Activated CD4-positive, alpha-beta T cell treated with anti-CD3 and anti-CD28 coated beads for 4 hours (primary cell): ENCODE results near the gene ZNF324.
"Not testable (repeated sequence)": the region's sequence is repeated elsewhere in the genome, so short reads cannot be mapped to it uniquely, and the experiment has no call there.

ENCODE experiments used
- DNase-seq, 2 donors: peaks; one replicate each; pipeline ENCODE4 v3.0.0-alpha.2; 2020

Gene ZNF324

DNA sequence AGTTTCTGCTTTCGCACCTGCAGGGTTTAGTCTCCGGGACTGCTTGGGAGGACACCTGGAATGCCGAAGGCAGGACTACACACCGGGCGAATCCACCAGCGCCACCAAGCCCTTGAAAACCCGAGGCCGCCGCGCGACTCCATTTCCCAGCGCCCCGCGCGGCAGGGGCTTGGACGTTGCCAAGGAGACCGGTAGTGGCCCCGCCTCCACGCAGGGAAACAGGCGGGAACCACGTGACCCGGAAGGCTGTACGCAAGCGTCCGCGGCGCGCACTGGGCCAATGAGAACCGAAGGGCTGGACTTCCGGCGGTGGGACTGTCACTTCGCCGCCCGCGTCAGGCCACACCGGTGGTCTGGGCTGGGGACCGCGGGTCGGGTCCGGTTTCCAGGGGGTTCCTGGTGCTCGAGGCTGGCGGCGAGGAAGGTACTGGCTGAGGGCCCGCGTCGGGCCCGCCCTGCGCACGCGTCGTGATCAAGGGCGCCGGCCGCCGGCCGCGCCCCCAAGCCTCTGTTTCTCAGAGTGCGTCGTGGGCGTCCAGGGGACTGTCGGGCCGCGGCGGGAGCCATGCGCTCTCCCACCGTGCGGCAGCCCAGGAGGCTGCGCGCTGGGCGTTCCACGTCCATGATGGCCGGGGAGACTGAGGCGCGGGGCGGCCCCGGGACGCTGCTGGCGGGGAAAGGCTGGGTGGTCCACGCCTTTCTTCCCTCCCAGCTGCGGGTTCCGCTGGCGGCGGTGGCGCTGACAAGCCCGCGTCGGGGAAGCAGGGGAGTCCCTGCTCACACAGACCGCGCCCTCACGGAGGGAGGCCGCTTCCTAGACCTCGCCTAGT lies at the start of gene ZNF324:
TSS of gene ZNF324 (plus strand) at position 321 of the 830 bp plus-strand sequence. CDS start 2,106 bp downstream, outside the sequence.
- peak; percentile 97 for DNase-seq

DNA sequence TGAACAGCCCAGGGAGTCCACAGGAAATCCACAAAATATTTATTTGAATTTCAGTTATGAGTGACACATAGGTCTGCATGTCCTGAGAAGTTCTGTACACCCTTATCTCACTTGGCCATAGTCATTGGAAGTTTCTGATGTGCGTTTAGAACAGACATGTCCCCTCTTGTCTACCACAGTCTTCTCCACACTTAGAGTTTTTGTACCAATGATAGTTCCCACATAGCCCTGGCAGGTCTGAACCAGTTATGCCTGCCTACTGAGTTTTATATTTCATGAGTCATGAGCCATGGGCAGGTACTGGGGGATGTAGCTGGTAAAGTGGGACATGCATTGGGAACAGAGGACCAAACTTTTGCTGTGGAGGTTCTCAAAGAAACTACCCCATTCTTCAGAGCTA lies 38.3 kb upstream of the ZNF324 start:
- DNase-seq, result no peak

DNA sequence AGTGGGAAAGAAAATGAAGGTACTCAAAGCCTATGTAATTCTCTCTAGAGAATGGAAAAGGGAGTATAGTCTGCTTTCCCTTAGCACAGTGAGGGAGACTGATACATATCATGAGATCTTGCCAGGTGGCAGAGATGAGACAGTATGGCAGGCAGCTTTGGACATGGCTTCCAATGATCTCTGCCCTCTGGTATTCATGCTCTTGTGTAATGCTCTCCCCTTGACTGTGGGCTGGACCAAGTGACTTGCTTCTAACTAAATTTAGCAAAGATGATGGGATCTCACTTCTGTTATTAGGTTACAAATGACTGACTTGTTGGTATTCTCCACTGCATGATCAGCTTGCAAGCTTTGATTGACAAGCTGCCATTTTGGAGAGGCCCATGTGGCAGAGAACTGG lies 37.1 kb upstream of the ZNF324 start:
- DNase-seq, result no peak

DNA sequence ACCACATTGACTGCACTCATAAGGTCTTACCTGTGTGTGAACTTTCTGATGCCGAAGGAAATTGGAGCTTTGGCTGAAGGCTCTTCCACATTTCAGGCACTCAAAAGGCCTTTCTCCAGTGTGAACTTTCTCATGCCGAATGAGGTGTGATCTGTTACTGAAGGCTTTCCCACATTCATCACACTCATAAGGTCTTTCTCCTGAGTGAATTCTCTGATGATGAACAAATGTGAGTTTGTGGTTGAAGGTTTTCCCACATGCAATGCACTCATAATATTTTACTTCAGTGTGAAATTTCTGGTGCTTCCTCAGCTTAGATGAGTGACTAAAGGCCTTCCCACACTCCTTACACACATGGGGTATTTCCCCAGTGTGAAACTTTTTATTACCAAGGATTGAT lies 32.7 kb upstream of the ZNF324 start:
- no peak for DNase-seq

DNA sequence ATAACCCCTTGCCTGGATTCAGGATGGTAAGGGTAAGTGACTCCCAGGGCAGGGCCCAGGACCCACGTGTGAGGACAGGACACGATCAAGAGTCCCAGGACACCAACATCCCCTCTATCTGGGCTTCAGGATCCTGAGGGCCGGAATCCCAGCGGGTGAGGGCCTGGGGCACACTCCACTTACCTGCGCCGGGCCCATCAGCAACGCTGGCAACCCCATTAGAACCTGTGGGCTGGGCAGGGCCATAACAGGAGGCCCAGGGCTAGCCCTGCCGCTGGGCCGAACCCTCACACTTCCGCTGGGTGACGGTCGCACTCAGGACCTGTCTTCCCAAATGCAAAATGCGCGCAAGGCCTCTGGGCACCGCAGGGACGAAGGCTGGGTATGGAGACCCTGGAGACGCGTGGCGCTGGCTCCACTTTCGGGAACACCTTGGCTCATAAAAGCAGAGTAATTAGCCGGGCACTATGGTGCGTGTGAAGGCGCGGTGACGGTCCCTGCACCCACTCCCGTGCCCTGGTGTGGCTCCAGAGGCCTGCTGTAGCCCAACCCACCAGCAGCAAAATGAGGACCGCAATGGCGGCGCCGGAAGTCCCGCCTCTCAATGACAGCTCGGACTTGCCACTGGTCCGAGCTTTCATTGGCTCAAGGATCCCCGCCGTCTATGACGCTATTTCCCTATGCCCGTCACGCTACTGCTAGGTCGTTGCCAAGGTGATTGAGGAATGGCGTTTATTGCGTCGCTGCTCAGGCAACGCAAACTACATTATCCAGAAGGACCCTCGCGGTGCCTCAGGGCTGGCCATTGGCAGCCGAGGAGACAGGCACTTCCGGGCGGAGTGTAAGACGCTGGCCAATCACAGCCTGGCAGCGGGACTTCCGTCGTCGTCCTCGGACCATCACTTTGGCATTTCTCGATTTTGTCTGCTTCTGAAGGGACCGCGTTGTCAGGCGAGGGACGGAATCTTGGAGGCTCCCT lies 27.0 kb upstream of the ZNF324 start, which contains the start of gene ZNF132:
TSS of gene ZNF132 (minus strand) at position 578 of the 979 bp plus-strand sequence. CDS start at position 246, 332 bp downstream.
- peak; percentile 92 to 94 for DNase-seq

DNA sequence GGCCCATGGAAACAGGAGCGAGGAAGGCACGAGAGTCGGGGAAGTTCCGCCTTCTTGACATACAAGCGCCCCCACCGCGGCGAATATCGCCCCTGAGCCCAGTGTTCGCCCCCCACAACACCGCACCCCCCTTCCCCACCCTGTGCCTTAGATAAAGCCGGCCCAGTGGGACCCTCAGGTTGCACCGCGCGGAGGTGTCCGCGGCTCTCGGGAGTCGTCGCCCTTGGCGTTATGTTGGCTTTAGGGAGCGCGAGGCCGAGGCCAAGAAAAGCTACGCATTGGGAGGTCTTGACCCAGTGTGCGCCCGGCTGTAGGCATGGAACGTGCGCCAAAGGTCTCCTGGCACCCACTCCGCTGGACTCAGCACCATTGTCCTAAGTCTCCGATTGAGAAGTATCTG lies 26.3 kb upstream of the ZNF324 start:
- no peak for DNase-seq

DNA sequence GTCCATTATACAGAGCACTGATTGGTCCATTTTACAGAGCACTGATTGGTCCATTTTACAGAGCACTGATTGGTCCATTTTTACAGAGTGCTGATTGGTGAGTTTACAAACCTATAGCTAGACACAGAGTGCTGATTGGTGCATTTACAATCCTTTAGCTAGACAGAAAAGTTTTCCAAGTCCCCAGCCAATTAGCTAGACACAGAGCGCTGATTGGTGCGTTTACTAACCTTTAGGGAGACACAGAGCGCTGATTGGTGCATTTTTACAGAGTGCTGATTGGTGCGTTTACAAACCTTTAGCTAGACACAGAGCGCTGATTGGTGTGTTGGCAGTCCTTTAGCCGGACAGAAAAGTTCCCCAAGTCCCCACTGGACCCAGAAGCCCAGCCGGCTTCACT lies 23.9 kb upstream of the ZNF324 start:
- not testable (repeated sequence) for DNase-seq

DNA sequence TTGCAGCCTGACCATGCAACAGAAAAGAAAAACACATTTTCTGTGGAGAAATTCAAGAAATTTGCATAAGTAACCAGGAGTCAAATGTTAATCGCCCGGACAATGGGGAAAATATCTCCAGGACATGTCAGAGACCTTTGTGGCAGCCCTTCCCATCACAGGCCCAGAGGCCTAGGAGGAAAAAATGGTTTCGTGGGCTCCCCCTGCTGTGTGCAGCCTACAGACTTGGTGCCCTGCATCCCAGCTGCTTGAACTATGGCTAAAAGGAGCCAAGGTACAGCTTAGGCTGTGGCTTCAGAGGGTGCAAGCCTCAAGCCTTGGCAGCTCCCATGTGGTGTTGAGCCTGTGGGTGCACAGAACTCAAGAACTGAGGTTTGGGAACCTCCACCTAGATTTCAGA lies 18.0 kb upstream of the ZNF324 start:
- DNase-seq, result not testable (repeated sequence)

DNA sequence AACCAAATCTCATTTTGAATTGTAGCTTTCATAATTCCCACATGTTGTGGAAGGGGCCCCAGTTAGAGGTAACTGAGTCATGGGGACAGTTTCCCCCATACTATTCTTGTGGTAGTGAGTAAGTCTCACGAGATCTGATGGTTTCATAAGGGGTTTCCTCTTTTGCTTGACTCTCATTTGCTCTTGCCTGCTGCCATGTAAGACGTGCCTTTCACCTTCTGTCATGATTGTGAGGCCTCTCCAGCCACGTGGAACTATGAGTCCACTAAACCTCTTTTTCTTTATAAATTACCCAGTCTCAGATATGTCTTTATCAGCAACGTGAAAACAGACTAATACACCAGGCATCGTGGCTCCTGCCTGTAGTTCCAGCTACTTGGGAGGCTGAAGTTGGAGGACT lies 16.9 kb upstream of the ZNF324 start:
- DNase-seq, result not testable (repeated sequence)

DNA sequence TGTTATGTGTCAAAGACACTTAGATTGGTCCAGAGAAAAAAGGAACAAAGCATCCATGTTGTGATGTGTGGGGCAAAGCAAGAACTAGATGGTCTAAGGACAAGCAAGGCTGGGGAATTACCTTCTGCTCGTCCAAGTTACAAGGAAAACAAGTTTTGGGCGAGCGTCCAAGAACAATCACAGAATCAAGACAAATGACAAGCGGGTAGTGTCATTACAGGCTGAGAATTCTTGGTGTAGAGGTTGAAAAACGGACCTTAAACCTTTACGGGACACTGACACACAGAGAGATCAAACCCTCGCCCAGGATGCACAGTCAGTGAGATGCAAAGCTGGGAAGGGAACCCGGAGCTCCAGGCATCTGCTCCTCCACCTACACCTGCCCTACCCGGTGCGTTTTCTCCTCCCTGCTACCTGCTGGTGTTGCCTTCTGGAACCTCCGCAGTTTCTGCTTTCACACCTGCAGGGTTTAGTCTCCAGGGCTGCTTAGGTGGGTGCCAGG lies 16.0 kb upstream of the ZNF324 start:
- DNase-seq, result no peak

DNA sequence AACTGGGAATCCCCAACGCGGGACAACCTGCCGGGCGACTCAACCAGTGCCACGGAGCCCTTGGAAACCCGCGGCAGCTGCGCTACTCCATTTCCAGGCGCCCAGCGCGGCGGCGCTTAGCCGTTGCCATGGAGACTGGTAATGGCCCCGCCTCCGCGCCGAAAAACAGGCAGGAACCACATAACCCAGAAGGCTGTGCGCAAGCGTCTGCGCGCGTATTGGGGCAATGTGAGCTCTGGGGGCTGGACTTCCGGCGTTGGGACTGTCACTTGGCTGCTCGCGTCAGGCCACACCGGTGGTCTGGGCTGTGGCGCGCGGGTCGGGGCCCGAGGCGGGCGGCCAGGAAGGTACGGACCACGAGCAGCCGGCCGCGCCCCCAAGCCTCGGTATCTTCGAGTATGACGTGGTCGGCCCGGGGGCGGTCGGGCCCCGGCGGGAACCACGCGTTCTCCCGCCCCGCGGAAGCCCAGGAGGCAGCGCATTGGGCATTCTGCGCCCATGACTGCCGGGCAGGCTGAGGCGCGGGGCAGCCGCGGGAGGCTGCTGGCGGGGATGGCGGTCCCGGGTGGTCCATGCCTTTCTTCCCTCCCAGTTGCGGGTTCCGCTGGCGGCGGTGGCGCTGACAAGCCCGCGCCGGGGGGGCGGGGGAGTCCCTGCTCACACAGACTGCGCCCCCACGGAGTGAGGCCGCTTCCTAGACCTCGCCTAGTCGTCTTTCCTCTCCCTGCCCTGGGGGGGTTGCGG lies 15.3 kb upstream of the ZNF324 start, which contains the start of gene ZNF324B:
TSS of gene ZNF324B (plus strand) at position 265 of the 744 bp plus-strand sequence. CDS start 2,080 bp downstream, outside the sequence.
- DNase-seq, result peak; percentile 95 to 96

DNA sequence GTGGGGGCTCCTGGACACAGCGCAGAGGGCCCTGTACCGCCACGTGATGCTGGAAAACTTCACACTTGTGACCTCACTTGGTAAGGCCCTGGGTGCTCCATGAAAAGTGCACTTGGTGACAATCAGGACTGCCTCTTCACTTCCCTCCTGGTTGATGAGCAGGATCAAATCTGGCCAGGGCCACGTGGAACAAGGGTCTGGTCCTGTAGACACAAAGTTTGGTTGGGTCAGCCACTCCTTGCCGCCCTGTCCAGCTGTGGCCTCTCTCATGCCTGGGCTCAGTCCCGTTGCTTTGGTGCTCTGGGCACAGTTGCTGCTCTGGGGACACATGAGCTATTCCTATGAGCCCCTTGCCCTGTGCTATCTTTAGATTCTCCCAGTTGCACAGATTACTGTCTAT lies 13.1 kb upstream of the ZNF324 start:
- no peak for DNase-seq

DNA sequence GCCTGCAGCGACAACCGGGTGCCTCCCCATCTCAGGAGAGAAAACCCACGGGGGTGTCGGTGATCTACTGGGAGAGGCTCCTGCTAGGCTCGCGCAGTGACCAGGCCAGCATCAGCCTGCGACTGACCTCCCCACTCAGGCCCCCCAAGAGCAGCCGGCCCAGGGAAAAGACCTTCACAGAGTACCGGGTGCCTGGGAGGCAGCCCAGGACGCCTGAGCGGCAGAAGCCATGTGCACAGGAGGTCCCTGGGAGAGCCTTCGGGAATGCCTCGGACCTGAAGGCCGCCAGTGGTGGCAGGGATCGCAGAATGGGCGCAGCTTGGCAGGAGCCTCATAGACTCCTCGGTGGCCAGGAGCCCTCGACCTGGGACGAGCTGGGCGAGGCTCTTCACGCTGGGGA lies 11.6 kb upstream of the ZNF324 start:
- DNase-seq, result no peak

DNA sequence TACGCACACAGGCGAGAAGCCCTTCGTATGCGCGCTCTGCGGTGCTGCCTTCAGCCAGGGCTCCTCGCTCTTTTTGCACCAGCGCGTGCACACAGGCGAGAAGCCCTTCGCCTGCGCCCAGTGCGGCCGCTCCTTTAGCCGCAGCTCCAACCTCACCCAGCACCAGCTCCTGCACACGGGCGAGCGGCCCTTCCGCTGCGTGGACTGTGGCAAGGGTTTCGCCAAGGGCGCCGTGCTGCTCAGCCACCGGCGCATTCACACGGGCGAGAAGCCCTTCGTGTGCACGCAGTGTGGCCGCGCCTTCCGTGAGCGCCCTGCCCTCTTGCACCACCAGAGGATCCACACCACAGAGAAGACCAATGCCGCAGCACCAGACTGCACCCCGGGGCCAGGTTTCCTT lies 10.8 kb upstream of the ZNF324 start:
- DNase-seq, result no peak

DNA sequence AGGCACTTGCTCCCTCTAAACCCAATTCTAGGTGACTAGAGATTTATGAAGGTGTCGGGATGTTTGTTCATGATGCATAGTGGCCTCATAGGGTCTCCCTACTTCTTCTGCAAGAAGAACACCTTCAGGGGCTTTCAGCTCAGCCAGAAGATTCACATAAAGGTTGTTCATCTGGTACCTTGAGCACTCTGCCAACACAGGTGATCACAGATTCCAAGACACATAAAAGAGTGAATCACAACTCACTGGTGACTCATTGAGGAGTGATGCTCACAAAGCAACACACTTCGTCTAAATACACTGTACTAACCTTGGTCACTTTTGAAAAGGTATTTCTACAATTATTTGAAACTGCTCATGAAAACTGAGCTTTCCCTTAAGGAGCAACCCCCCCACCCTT lies 6.8 kb upstream of the ZNF324 start:
- no peak for DNase-seq

DNA sequence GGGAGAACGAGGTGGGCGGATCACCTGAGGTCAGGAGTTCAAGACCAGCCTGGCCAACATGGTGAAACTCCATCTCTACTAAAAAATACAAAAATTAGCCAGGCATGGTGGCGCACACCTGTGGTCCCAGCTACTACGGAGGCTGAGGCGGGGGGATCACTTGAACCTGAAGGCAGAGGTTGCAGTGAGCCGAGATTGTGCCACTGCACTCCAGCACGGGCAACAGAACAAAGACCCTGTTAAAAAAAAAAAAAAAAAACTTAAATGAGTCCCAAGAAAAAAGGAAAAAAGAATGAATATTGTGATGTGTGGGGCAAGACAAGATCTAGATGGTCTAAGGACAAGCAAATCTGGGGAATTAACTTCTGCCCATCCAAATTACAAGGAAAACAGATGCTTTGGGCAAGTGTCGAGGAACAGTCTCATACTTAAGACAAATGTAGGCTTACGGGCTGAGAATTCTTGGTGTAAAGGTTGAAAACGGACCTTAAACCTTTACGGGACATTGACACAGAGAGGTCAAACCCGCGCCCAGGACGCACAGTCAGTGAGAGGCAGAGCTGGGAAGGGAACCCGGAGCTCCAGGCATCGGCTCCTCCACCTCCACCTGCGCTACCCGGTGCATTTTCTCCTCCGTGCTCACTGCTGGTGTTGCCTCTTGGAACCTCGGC lies 656 bp upstream of the ZNF324 start:
- no peak for DNase-seq

DNA sequence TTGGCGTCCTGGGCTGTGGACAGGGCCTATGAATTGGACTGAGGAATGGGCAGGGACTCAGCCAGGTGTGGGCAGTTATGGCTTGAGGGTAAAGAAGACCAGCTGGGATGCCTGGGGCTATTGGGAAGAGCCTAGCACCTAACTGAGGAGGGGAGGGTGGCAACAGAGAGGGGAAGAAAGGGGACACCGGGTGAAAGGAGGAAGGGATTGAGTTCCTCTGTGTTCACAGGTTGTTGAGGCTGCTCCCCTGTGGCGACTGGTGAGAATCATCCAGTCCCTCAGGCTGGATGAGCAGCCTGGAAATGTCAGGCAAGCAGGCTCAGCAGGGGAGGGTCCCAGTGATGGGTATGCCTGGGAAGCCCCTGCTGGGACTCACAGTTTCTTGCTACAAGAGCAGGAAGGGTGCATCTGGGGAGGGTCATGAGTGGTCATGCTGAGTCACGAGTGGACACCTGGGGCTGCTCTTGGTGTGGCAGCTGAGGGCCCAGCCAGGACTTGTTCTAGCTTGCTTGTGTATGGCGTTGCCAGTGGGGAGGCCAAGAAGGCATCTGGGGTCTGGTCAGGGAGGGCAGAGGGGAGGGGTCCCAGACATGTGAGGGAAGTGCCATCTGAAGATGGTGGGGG lies 1.4 kb downstream of the ZNF324 start:
- DNase-seq, result no peak

DNA sequence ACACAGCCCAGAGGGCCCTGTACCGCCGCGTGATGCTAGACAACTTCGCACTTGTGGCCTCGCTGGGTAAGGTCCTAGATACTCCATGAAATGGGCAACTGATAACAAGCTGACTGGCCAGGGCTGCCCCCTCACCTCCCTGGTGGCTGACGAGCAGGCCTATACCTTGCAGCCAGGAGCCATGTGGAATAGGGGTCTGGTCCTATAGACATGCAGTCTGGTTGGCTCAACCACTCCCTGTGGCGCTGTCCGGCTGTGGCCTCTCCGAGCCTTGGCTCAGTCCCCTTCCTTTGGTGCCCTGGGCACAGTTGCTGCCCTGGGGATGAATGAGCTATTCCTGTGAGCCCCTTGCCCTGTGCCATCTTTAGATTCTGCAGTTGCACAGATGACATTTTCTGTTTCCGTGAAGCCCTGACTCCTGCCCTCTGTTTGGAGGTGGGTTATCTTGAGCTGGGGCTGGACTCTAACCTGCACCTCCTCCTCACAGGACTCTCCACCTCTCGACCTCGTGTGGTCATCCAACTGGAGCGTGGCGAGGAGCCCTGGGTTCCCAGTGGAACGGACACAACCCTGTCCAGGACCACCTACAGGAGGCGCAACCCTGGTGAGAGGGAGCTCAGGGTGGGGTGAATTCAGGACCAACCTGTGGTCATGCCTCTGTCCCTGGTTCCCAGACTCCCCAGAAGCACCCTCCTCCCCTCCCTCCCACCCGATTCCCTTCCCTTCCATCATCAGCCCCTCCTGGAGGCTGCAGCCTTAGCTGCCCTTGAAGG lies 2.5 kb downstream of the ZNF324 start:
- DNase-seq, result no peak

DNA sequence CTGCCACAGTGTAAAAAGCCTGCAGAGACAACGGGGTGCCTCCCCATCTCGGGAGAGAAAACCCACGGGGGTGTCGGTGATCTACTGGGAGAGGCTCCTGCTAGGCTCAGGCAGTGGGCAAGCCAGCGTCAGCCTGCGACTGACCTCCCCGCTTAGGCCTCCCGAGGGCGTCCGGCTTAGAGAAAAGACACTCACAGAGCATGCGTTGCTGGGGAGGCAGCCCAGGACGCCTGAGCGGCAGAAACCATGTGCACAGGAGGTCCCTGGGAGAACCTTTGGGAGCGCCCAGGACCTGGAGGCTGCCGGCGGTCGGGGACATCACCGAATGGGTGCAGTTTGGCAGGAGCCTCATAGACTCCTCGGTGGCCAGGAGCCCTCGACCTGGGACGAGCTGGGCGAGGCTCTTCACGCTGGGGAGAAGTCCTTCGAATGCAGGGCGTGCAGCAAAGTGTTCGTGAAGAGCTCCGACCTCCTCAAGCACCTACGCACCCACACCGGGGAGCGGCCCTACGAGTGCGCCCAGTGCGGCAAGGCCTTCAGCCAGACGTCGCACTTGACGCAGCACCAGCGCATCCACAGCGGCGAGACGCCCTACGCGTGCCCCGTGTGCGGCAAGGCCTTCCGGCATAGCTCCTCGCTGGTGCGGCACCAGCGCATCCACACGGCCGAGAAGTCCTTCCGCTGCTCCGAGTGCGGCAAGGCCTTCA lies 4.1 kb downstream of the ZNF324 start:
- not testable (repeated sequence) for DNase-seq

DNA sequence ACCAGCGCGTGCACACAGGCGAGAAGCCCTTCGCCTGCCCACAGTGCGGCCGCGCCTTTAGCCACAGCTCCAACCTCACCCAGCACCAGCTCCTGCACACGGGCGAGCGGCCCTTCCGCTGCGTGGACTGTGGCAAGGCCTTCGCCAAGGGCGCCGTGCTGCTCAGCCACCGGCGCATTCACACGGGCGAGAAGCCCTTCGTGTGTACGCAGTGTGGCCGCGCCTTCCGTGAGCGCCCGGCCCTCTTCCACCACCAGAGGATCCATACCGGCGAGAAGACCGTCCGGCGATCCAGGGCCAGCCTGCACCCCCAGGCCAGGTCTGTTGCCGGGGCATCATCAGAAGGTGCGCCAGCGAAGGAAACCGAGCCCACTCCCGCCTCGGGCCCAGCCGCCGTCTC lies 4.9 kb downstream of the ZNF324 start:
- DNase-seq, result no peak
